Activated CD8-positive, alpha-beta memory T cell treated with anti-CD3 and anti-CD28 coated beads for 24 hours (primary cell): ENCODE measurements around the gene FOXQ1.

Source experiments
- DNase-seq: peaks from one replicate; pipeline ENCODE4 v3.0.0-alpha.2; 2020

Gene FOXQ1, protein sequence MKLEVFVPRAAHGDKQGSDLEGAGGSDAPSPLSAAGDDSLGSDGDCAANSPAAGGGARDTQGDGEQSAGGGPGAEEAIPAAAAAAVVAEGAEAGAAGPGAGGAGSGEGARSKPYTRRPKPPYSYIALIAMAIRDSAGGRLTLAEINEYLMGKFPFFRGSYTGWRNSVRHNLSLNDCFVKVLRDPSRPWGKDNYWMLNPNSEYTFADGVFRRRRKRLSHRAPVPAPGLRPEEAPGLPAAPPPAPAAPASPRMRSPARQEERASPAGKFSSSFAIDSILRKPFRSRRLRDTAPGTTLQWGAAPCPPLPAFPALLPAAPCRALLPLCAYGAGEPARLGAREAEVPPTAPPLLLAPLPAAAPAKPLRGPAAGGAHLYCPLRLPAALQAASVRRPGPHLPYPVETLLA

DNA sequence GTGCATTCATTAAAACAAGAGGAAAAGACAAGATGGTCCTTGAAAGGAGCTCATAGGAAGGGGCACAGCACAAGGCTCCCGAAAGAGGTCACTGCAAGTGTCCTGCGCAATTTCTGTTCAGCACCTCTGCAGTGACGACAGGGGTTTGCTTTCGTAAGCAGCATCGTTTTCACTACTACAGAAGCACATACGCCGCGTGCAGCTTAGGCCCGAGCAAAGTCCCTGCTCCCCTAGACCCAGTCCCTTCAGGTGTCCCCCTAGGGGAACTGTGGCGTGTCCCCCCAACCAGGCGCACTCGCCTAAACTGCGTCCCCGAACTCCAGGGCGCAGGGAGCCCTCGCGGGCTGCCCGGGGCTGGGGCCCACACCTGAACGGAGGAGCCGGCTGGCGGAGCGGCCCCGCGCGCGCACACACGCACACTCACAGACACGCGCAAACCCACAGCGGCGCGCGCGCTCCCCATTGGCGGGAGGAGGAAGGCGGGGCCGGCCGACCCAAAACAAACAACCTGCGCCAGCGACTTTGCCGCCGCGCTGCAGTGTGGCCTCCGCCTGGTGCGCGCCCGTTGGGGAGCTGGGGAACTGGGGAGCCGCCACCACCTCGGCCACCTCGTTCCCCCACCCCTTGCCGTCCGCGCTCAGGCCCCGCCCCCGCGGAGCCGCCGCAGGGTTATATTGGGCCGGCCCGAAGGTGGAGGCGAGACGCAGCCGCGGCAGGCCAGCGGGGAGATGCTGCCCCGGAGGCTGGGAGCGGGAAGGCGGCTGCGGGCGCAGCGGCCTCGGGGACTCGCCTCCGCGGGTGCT, at the start of gene FOXQ1:
FOXQ1 (plus strand) TSS at position 699 of the 803 bp plus-strand sequence. CDS start 607 bp downstream, outside the sequence.
- no peak for DNase-seq

DNA sequence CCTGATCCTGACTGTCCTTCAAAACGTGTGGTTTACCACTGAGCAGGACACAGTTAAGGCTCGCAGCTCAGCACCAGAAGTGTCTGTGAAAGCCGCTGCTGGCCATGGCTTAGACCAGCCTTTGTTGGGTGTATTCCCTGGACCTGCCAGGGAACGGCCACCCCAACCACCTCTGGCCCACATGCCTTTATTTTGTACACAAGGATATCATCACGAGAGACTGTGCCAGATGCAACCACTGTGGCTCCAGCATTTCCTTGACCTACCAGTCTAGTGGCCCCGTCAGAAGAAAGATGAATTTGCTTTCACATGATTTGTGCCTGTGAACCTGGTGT, 49.2 kb upstream of the FOXQ1 start:
- DNase-seq = no peak

DNA sequence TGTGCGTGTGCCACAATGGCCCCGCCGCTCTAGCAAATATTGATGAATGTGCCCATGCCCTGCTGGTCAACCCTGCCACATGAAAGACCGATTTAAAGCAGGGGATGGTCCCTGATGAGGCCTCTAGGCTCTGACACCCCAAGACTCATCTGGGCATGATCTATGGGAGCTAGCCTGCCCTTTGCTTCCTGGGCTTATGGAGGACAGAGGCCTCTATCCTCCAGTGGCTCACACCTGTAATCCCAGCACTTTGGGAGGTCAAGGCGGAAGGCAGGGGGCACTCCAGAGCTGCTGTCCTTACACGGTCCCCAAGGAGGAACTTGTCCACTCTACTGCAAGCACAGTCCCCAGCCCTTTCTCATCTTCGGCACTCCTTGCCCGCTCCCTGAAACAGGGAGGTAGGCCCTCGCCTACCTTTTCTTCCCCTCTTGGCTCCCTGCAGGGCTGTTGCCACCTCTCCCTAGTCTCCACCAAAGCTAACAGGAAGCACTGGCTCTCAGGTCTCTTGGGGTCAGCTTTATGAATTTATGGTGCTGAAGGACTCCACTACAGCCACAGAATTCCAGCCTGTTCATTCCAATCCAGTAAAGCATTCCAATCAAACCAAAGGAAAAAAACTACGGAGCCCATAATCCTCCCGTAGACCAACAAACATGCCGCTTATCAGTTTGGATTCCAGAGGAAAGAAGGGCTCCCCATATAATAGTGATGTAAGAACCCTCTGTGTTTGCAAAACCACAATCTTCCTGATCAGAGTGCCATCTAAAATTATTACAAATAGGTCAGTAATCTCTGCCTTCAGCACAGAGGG, 48.7 kb upstream of the FOXQ1 start:
- no peak for DNase-seq

DNA sequence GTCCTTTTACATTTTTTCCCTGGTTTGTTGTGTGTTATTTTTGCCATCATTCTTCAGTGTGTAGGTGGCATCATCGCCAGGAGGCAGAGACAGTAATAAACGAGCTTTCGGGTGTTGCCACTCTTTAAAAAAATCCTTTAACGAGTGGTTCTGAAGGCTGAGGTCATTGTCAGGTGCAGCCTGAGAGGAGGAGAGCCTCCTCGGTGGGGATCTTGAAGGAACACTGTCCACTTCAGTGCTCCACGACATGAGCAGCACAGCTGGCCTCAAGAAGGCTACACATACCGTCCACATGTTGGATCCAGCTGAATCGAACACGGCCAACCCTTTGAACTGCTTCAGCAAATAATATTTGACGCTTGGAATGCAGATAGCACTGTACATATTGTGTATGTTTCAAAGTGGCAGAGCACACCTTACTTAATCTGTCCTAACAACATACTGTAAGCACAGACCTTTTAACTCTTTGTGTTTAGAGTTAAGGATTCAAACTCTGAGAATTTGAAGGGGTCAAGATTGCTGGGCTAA, 48.0 kb upstream of the FOXQ1 start:
- DNase-seq = no peak

DNA sequence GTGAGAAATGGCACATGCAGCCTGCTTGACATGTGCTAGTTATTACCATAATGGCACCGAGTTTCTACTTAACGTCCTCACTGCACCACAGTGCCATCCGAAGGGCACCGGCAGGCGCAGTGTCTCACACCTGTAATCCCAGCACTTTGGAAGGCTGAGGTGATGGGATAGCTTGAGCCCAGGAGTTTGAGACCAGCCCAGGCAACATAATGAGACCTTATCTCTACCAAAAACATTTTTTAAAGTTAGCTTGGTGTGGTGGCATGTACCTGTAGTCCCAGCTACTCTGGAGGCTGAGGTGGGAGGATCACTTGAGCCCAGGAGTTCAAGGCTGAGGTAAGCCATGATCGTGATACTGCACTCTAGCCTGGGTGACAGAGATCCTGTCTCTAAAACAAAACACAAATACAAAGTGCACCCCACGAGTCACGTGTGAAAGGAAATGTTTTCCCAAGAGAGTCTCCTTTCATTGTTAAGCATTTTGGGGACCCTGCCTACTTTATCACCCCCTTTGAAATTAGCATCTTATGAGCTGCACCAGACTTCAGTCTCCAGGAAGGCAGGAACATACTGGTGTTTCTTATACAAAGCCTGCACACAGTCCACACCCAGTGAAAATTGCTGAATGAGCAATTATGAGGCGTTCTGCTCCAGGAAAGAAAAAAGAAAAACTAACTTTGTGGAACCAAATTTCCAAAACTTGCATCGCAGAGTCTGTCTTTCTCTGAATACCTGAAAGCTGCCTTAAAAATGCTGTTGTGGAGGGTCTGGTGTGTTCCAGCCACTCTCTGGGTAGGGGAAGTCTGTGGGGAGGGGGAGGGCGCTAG, 47.1 kb upstream of the FOXQ1 start:
- no peak for DNase-seq

DNA sequence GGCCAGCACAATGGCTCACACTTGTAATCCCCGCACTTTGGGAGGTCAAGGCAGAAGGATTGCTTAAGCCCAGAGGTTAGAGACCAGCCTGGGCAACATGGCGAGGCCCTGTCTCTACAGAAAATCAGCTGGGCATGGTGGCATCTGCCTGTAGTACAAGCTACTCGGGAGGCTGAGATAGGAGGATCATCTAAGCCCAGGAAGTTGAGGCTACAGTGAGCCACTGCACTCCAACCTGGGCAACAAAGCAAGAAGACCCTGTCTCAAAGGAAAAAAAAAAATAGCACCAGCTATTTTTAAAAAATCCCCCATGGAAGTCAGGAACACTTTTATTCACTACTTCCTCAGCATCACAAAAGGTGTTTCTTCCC, 45.2 kb upstream of the FOXQ1 start:
- no peak for DNase-seq

DNA sequence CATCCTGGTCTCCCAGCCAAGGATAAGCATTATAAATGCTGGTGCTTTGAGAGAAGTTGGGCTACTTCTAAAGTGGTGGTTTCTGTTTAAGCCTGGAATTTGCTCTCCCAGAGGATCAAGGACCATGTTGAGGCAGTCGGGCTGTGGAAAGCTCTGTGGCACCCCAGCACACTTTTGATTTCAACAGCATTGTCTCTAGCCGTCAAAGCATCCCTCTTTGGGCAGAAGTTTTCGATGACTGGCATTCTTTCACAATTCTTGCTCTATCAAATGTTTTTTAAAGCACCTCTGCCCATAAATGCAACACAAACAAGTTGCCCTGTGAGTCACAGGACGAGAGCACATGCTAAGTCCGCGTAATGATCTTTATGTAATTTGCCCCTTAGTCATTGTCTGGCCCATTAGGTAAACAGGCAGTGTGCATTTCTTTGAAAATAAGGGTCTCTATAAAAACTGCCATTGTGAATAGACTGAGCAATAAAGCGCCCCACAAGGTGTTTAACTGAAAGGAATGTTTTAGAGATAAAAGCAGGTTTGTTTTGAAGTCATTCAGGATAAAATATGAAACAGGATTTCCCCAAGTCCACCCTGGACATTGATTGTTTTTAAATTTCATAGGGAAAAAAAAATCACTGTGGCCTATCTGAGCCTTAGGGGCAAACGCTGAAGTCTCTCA, 44.7 kb upstream of the FOXQ1 start:
- DNase-seq = no peak

DNA sequence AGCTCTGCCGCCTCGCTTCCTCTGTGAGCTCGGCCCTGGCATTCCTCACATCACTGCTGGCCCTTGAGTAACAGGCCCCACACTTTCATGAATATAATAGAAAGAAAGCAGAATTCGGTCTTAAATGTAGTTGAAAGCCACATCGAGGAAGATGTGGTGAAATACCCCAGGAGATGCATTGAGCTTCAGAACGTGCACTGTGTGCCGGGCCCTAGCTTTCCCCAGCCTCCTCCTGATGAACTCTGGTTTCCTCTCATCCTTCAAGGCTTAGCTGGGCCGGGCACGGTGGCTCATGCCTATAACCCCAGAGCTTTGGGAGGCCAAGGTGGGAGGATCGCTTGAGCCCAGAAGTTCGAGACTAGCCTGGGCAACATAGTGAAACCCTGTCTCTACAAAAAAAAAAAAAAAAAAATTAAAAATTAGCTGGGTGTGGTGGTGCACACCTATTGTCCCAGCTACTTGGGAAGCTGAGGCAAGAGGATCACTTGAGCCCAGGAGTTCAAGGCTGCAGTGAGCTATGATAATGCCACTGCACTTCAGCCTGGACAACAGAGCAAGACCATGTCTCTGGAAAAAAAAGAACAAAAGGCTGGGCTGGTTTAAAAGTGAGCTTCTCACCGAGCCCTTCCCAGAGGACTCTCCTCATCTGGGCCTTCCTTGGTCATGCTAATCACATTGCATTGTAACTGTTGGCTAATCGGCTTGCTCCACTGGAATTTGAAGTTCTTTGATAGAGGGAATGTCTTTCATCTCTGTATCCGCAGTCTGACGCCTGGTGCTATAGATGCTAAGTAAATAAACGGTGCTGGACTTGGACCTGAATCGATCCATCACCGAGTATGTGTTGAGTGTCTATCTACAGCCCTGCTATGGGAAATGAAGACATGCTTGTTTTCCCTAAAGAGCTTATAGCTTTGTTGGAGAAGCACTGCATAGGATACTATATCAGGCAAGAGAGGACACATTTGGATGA, 43.8 kb upstream of the FOXQ1 start:
- no peak for DNase-seq

DNA sequence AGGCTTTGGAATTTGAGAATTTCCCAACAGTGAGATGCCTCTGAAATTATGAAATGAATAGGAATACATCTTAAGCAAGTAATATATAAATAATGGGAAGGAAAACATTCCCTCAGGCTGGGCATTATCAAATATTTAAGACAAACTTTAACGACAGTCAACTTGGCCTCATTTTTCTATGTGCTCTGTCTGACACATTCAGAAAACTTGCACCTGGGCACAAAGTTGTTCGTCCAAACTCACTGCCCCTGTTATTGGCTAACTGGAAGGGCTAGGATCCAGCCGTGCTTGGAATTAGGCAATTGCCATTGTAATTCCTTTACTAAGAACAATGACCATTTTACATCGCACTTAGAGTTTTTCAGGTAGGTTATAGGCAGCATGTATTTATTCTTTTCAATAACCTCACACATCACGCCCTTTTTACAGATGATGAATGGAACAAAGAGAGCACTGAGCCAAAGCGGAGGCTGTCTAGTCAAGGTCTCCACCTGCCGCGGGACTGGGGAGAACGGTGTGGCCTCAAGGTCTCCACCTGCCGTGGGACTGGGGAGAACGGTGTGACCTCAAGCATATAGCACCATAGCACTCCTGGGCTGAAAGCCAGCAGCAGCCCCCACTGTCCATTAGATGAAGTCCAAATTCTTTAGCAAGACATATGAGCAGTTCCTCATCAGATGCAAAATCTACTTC, 40.7 kb upstream of the FOXQ1 start:
- DNase-seq = no peak

DNA sequence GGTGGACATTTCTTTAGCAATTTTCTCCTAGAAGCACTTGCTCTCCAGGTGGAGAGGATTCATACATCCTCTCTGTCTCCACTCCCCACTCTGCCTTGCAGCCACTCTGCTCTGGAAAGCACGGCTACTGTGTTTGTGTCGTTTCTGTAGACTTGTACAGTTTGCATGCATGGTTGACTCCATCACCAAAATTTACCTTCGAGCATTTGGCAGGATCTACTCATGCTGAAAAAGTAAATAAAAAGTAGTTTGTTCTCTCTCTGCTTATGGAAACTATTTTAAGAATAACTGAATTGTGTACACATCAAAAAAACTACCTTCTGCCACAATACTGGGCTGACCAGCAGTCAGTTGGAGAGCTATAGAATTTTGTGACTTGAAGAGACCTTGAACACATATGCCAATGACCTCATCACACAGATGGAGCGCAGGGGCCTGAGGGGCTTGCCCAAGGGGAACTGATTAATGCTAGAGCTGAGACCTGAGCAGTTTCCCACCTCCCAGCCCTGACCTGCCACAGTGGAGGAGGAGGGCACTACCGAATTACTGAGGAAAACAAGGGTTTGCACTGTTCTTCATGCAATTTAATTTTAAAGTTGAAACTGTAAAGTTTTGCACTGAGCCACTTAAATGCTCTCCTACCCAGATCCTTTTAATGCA, 33.7 kb upstream of the FOXQ1 start:
- no peak for DNase-seq

DNA sequence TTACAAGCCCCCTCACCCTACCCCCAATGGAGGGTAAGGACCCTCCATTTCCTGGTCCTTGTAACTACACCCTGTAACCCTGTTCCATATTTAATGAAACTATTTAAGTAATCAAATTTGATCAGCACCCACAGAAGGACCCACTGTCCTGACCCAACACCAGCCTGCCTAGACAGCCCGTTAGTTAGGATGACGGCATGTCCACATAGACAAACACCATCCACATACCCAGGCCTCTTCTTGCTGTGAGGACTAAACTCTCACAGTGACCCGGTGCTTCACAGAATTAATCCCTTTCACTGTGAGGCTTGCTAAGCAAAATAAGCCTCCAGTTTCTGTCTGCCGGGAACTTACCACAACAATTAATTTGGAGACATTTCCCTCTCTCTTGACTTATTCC, 32.8 kb upstream of the FOXQ1 start:
- no peak for DNase-seq

DNA sequence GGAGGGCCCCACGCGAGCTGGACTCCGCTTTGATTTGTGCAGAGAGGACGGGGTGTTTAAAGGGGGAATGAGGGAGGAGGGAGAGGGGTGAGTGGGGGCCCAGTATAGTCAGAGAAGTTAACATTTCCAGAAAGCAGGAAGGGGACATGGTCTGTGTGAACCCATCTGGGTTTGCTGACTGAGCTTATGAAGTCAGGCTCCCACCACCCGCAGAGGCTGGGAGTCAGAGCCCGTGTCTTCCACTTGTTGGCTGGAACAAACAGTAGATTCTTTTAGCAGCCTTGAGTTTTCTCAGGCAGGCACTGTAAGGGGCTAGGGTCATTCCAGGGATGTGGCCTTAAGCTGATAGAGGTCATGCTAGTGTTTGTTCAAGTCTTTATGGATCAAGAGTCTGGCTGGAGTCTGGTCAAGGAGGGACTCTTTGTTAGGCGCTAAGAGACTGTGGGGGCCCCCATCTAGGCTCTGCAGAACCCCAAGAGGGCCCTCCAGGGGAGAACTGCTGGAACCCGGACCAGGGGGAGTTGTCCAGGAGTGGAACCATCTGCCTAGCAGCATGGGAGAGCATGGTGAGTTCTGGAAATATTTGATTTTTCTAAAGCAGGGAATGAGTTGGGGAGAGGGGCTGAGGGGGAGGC, 31.1 kb upstream of the FOXQ1 start:
- no peak for DNase-seq

DNA sequence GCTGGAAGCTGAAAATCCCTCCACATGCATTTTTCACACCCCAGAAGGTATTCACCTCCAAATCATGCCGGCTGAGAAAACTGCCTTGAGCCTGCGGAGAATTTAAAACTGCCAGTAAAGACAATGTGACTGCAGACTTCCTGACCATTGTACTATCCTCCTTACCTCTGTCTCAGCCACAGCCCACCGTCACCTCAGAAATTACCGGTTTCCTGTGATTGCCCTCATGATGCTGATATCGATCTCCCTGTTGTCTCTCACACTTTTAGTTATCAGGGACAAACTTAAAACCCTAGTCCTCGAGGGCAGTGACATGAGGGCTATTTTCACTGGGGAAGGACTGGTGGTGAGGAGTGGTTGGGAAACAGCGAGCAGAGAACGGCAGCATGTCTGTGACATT, 30.2 kb upstream of the FOXQ1 start:
- DNase-seq = no peak

DNA sequence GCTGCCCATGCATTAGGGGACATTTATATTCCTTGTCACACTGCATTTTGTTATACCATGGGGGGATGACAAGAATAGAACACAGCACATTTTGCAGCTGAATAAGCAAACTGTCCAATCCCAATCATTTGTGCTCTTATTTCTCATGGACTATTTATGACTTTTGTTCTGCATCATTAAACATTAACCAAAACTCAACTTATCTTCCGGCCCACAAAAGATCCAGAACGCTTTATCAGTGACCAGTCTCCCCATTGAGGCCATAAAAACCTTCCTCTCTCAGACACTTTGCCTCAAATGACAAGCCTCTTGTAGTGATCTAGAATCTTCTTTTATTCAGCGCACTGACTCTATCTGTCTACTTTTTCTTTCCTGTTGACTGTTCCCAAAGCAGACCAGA, 28.4 kb upstream of the FOXQ1 start:
- no peak for DNase-seq

DNA sequence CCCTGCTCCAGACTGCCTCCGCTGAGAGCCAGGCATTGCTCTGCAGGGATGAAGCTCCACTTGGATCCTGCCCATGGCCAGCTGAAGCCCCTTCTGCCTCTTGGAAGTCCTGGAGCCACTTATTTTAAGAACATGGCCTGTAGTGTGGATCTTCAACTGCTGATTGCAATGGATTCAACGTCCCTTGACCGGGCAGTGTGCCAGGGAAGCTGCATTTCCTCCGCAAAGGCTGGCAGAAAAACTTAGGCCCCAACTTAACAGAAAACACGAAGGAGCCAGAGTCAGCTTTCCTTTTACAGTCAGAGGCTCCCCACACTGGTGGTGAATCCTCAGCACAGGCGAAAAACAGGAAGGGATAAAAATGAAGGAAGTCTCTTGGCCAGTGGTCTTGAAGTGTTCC, 26.3 kb upstream of the FOXQ1 start:
- no peak for DNase-seq

DNA sequence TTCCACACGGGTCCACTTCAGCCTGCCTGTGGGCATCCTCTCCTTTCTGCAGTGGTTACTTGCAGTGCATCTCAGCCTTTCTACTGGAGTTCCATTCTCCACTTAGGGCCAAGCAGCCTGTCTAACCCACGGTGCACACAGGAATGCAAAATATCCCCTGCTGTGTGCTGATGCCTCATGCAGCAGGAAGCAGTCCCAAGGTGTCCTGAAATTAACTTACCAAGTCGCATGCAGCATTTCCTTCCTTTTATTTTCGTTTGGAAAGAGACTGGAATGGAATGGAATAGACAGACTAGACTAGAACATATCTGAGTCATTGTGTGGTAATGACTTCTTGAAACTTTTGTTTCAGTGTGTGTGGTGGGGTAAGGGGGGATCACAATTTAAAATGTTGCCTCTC, 25.9 kb upstream of the FOXQ1 start:
- no peak for DNase-seq

DNA sequence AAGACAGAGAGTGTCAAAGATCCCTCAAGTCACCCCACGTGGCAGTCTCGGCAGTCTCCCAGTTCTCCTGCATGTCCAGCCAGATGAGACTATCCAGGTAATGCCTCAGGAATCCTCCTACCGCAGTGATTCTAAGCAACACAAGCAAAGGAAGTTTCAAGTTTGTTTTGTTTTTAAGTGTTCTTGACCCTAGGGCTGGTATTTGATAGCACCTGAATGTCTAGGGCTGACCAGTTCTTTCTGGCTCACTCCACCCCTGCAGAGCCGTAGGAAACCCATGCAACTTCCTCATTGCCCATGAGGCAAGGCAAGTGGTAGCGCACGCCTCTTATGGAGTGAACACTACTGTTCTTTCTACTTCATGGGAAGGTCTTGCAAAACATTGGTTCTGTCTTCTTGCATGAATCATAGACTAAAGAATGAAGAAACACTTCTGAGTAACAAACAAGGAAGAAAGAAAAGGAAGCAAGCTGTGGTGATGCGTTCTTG, 24.8 kb upstream of the FOXQ1 start:
- DNase-seq = no peak

DNA sequence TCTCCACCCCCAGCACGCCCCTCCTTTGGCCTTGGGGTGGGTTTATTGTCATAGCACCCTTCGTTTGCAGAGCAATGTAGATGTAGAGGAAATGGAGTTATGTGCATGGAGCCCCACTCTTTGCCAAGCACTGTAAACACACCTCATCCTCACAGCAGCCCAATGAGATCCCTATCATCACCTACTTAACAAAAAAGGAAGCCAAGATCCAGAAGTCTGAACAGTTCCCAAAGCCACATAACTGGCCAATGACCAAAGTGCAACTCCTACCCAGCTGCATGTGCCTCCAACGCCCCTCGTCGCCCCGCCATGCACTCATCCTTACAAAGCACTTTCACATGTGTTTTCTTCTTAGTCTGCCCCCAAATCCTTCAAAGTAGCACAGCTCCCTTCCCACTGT, 21.8 kb upstream of the FOXQ1 start:
- no peak for DNase-seq

DNA sequence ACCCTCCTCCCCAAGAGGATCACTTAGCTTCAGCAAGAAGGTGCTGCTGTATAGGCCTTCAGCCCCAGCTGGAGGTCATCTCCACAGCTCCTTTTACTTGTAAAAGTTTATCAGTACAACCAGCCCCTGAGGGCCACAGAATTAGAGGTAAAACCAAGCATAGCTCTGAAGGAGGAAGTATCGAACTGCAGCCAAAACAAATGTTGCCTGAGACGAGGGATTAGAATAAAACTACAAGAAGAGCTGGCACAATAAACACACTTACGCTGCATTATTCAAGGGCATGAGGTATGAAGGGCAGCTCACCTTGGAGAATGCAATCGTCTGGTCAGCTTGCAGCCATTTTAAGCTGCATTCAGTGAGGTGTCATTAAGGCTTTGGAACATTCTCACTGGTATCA, 21.1 kb upstream of the FOXQ1 start:
- no peak for DNase-seq
